IMR-90 (cell line): ENCODE data around the gene INPP5B. TPM values are rescaled to one million over a fixed set of nuclear protein-coding genes. Genes with fewer than 3 reads are reported as not detected.

Experiments
- ATAC-seq: fragments of 200-7000 bp; cut with Tn5 transposase; 2 replicates; pipeline ENCODE4 v1.9.1; 2020; ENCODE audit warnings: low read depth, mild to moderate bottlenecking, moderate library complexity
- BruUV-seq: library from RNA; stranded (reverse); fragments of 400-500 nt; replicated peaks from 2 replicates; lab custom pipeline; 2021; lab: Mats Ljungman, UMichigan
- CTCF ChIA-PET: fragments of 300-600 bp; formaldehyde crosslinking; extraction: SDS; loops from one replicate; lab custom pipeline; 2021; ENCODE audit warnings: antibody characterized with exemption; lab: Yijun Ruan, JAX
- POLR2A ChIA-PET: fragments of 300-600 bp; sonication (Branson Sonifier 250); formaldehyde crosslinking; loops from one replicate; lab custom pipeline; 2022; ENCODE audit warnings: antibody characterized with exemption; ENCODE audit not compliant: unreplicated experiment; lab: Charles Lee
- DNase-seq: peaks from one replicate; pipeline ENCODE4 v3.0.0; 2013
- H2AFZ ChIP-seq: replicated peaks from 2 replicates; pipeline ENCODE3; 2013; ENCODE audit warnings: low read length, mild to moderate bottlenecking; ENCODE audit not compliant: poor library complexity
- H2AK5ac ChIP-seq: 2 replicates; pipeline ENCODE4 v1.6.1; 2013; ENCODE audit warnings: low read depth, low read length, inconsistent platforms
- H2AK9ac ChIP-seq: replicated peaks from 2 replicates; pipeline ENCODE3; 2013; ENCODE audit warnings: mild to moderate bottlenecking, low read depth, low read length, moderate library complexity; ENCODE audit not compliant: poor library complexity
- H2BK120ac ChIP-seq: 2 replicates; pipeline ENCODE4 v1.6.1; 2013; ENCODE audit warnings: low read depth, low read length, inconsistent platforms
- H2BK15ac ChIP-seq: 3 replicates; pipeline ENCODE4 v1.6.1; 2013; ENCODE audit warnings: low read depth, low read length, inconsistent platforms
- H2BK20ac ChIP-seq: 2 replicates; pipeline ENCODE4 v1.6.1; 2013; ENCODE audit warnings: low read depth, mild to moderate bottlenecking, inconsistent platforms, low read length, moderate library complexity
- H2BK5ac ChIP-seq: 2 replicates; pipeline ENCODE4 v1.6.1; 2013; ENCODE audit warnings: mild to moderate bottlenecking, low read depth, low read length, inconsistent platforms; ENCODE audit not compliant: poor library complexity, severe bottlenecking
- H3K14ac ChIP-seq: replicated peaks from 2 replicates; pipeline ENCODE4 v1.6.1; 2013; ENCODE audit warnings: low read depth, low read length, inconsistent platforms
- H3K18ac ChIP-seq: 2 replicates; pipeline ENCODE4 v1.6.1; 2013; ENCODE audit warnings: low read depth, low read length, control low read depth
- H3K23ac ChIP-seq: 2 replicates; pipeline ENCODE4 v1.6.1; 2013; ENCODE audit warnings: low read depth, low read length, inconsistent platforms
- H3K27ac ChIP-seq: 2 replicates; pipeline ENCODE4 v1.5.1; 2013; ENCODE audit warnings: mild to moderate bottlenecking, control low read depth, low read length; ENCODE audit not compliant: insufficient read depth
- H3K27me3 ChIP-seq: 2 replicates; pipeline ENCODE4 v1.6.1; 2013; ENCODE audit warnings: low read length; ENCODE audit not compliant: control insufficient read depth, insufficient read depth
- H3K36me3 ChIP-seq: 2 replicates; pipeline ENCODE4 v1.6.1; 2013; ENCODE audit warnings: low read length, mixed read lengths; ENCODE audit not compliant: control insufficient read depth, insufficient read depth
- H3K4ac ChIP-seq: 2 replicates; pipeline ENCODE4 v1.6.1; 2013; ENCODE audit warnings: low read depth, low read length, inconsistent platforms
- H3K4me1 ChIP-seq: 2 replicates; pipeline ENCODE4 v1.6.1; 2013; ENCODE audit warnings: low read length, mixed read lengths; ENCODE audit not compliant: control insufficient read depth, insufficient read depth
- H3K4me2 ChIP-seq: 2 replicates; pipeline ENCODE4 v1.6.1; 2013; ENCODE audit warnings: low read depth, mild to moderate bottlenecking, control low read depth, low read length, moderate library complexity
- H3K4me3 ChIP-seq: 2 replicates; pipeline ENCODE4 v1.5.1; 2013; ENCODE audit warnings: low read depth, mild to moderate bottlenecking, control low read depth, low read length, moderate library complexity; ENCODE audit not compliant: insufficient read depth
- H3K56ac ChIP-seq: 2 replicates; pipeline ENCODE4 v1.6.1; 2013; ENCODE audit warnings: low read length, inconsistent platforms; ENCODE audit not compliant: insufficient read depth; ENCODE audit errors: extremely low read depth
- H3K79me1 ChIP-seq, 2 experiments: 2 replicates each; pipeline ENCODE4 v1.6.1; 2013; ENCODE audit warnings: low read length in 2 of 2, inconsistent platforms in 1 of 2, low read depth in 1 of 2
- H3K9ac ChIP-seq: 2 replicates; pipeline ENCODE4 v1.6.1; 2013; ENCODE audit warnings: low read depth, low read length, control low read depth
- H3K9me1 ChIP-seq: 2 replicates; pipeline ENCODE4 v1.6.1; 2013; ENCODE audit warnings: low read length, inconsistent platforms; ENCODE audit not compliant: insufficient read depth
- H3K9me3 ChIP-seq: 2 replicates; pipeline ENCODE4 v1.6.1; 2013; ENCODE audit warnings: low read length; ENCODE audit not compliant: control insufficient read depth, insufficient read depth
- H4K20me1 ChIP-seq: 2 replicates; pipeline ENCODE4 v1.6.1; 2013; ENCODE audit warnings: low read length, inconsistent platforms; ENCODE audit not compliant: insufficient read depth
- H4K5ac ChIP-seq: 2 replicates; pipeline ENCODE4 v1.6.1; 2013; ENCODE audit warnings: mild to moderate bottlenecking, low read depth, low read length, control low read depth
- H4K8ac ChIP-seq, 2 experiments: 2 replicates each; pipeline ENCODE4 v1.6.1; 2013; ENCODE audit warnings: low read depth in 2 of 2, low read length in 2 of 2, control low read depth in 1 of 2, inconsistent platforms in 1 of 2
- H4K91ac ChIP-seq: 2 replicates; pipeline ENCODE4 v1.6.1; 2013; ENCODE audit warnings: low read depth, low read length, inconsistent platforms; ENCODE audit not compliant: insufficient read depth
- BHLHE40 ChIP-seq: fragments of 150-350 bp; IDR thresholded peaks from 2 replicates; pipeline ENCODE4 v1.6.1; 2016; ENCODE audit warnings: mild to moderate bottlenecking, low read depth, low read length
- CEBPB ChIP-seq: IDR thresholded peaks from 2 replicates; pipeline ENCODE4 v1.6.1; 2012; ENCODE audit warnings: low read depth, low read length, improper control_type of control experiment
- CHD1 ChIP-seq: IDR thresholded peaks from 2 replicates; pipeline ENCODE4 v1.6.1; 2012; ENCODE audit warnings: low read depth, low read length, improper control_type of control experiment
- FOS ChIP-seq: fragments of 150-350 bp; IDR thresholded peaks from 2 replicates; pipeline ENCODE4 v1.6.1; 2016; ENCODE audit warnings: low read depth, low read length
- MAFK ChIP-seq: IDR thresholded peaks from 2 replicates; pipeline ENCODE4 v1.6.1; 2012; ENCODE audit warnings: low read depth, low read length, improper control_type of control experiment
- MAZ ChIP-seq: IDR thresholded peaks from 2 replicates; pipeline ENCODE4 v1.6.1; 2012; ENCODE audit warnings: low read depth, mild to moderate bottlenecking, low read length, improper control_type of control experiment, moderate library complexity, borderline replicate concordance
- MXI1 ChIP-seq: IDR thresholded peaks from 2 replicates; pipeline ENCODE4 v1.6.1; 2012; ENCODE audit warnings: low read depth, mild to moderate bottlenecking, low read length, moderate library complexity, borderline replicate concordance
- NFE2L2 ChIP-seq: fragments of 150-350 bp; IDR thresholded peaks from 2 replicates; pipeline ENCODE4 v1.6.1; 2016; ENCODE audit warnings: low read depth, mild to moderate bottlenecking, low read length
- POLR2A ChIP-seq: IDR thresholded peaks from 2 replicates; pipeline ENCODE4 v1.6.1; 2012; ENCODE audit warnings: mild to moderate bottlenecking, low read depth, low read length
- RAD21 ChIP-seq: IDR thresholded peaks from 2 replicates; pipeline ENCODE4 v1.6.1; 2012; ENCODE audit warnings: low read length, improper control_type of control experiment
- RCOR1 ChIP-seq: IDR thresholded peaks from 2 replicates; pipeline ENCODE4 v1.6.1; 2012; ENCODE audit warnings: mild to moderate bottlenecking, low read length, improper control_type of control experiment; ENCODE audit not compliant: insufficient replicate concordance
- RFX5 ChIP-seq: IDR thresholded peaks from 2 replicates; pipeline ENCODE4 v1.8.0; 2012; ENCODE audit warnings: low read depth, mild to moderate bottlenecking, low read length, moderate library complexity
- SMC3 ChIP-seq: fragments of 150-350 bp; IDR thresholded peaks from 2 replicates; pipeline ENCODE4 v1.6.1; 2016; ENCODE audit warnings: low read depth, mild to moderate bottlenecking, antibody characterized with exemption, low read length, moderate library complexity
- WGBS, 2 experiments: methylation state at CpG; one replicate each; pipeline versions ENCODE4 v1.1.5 to v1.1.7; 2013; ENCODE audit warnings: missing lambda C conversion rate in 2 of 2; ENCODE audit not compliant: insufficient read length in 1 of 2; ENCODE audit errors: extremely low coverage in 2 of 2; 5-methylcytosine and 5-hydroxymethylcytosine counted together
- dilution Hi-C: fragments of 300-500 bp; cut with HindIII; formaldehyde crosslinking; loops from one replicate; pipeline ENCODE4 v1.14.3; 2018; ENCODE audit warnings: low sequenced_read_pairs; ENCODE audit not compliant: unreplicated experiment
- in situ Hi-C: fragments of 300-500 bp; cut with MboI; formaldehyde crosslinking; loops from 3 replicates; pipeline ENCODE4 v1.14.3; 2019; ENCODE audit warnings: low sequenced_read_pairs, inconsistent platforms, mixed read lengths
- intact Hi-C: fragments of 100-400 bp; cut with micrococcal nuclease; formaldehyde crosslinking; loops from 2 replicates; pipeline ENCODE4 v1.10.0; 2022
- polyA plus RNA-seq, 3 experiments: library from polyadenylated mRNA; depleted of rRNA; stranded (reverse); fragments of >200 nt; gene quantifications; 2 replicates each; pipeline ENCODE4 v1.2.3, GENCODE V29; 2012; ENCODE audit warnings: low replicate concordance in 1 of 3
- total RNA-seq: library from RNA; depleted of rRNA; stranded (reverse); fragments of >200 nt; gene quantifications from 2 replicates; pipeline ENCODE4 v1.2.3, GENCODE V29; 2012
- TF ChIP-seq, protein P1 (sequence below): fragments of 150-350 bp; IDR thresholded peaks from 2 replicates; pipeline ENCODE4 v1.6.1; 2017; ENCODE audit warnings: mild to moderate bottlenecking, antibody characterized with exemption, low read length, low read depth
- TF ChIP-seq, protein P2 (sequence below): fragments of 150-350 bp; IDR thresholded peaks from 2 replicates; pipeline ENCODE4 v1.6.1; 2016; ENCODE audit warnings: low read depth, mild to moderate bottlenecking, low read length, moderate library complexity, borderline replicate concordance
- TF ChIP-seq, protein P3 (sequence below): conservative IDR thresholded peaks from 2 replicates; pipeline ENCODE4 v1.5.1; 2012; ENCODE audit warnings: mild to moderate bottlenecking, low read depth, low read length, improper control_type of control experiment

Gene INPP5B
- total and polyA plus RNA-seq, 2 of the 4 experiments (the other 2 are of a cell fraction) = 9.4 to 20.4 TPM

DNA sequence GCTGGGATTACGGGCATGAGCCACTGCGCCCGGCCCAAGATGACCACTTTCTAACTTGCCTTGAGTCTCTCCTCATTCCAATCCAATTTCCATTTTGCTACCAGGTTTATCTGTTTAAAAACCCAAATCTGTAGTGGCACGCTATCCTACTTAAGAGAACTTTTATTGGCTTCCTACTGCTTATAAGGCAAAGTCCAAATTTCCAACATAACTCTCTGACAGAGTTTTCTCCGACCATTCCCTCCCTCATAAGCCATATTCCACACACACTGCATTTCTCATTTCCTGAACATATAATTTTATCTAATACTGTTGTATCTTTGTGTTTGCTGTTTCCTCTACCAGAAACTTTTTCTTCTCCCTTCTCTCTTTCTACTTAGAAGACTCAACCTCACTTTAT is 27.7 kb upstream of the INPP5B start:
- H2AFZ ChIP-seq = no peak overlapping the region
- BruUV-seq = no TSS peak
- no peak overlapping the region for H4K8ac ChIP-seq
- H3K79me1 ChIP-seq = no peaks in the 10 kb centered on the region; a peak in 1 of 4 replicates
- H3K4me2 ChIP-seq = no peak overlapping the region
- no peaks in the 10 kb centered on the region for H3K4me1 ChIP-seq
- H3K27ac ChIP-seq = no peak overlapping the region
- H3K9me3 ChIP-seq = no peaks in the 10 kb centered on the region
- no peak overlapping the region for H3K56ac ChIP-seq
- intact Hi-C loops = no loop called here
- no peak overlapping the region for H4K91ac ChIP-seq
- H3K9me1 ChIP-seq = no peaks in the 10 kb centered on the region
- H4K20me1 ChIP-seq = no peaks in the 10 kb centered on the region
- no peak overlapping the region for H4K5ac ChIP-seq
- POLR2A ChIA-PET = no interaction called here
- H3K9ac ChIP-seq = no peak overlapping the region
- 92% methylated on average over 2 of the region's 5 CpGs; no CpG with 5 or more reads in 1 of the 2 experiments for WGBS, 2 experiments
- DNase-seq (no peak), ATAC-seq (no peak)
- H3K4ac ChIP-seq = no peak overlapping the region
- no peak overlapping the region for H3K18ac ChIP-seq
- H3K27me3 ChIP-seq = no peaks in the 10 kb centered on the region
- no peak overlapping the region for H2AK9ac ChIP-seq
- no peak overlapping the region for H2BK15ac ChIP-seq
- H2BK20ac ChIP-seq = no peak overlapping the region
- TF ChIP-seq, protein P1, sequence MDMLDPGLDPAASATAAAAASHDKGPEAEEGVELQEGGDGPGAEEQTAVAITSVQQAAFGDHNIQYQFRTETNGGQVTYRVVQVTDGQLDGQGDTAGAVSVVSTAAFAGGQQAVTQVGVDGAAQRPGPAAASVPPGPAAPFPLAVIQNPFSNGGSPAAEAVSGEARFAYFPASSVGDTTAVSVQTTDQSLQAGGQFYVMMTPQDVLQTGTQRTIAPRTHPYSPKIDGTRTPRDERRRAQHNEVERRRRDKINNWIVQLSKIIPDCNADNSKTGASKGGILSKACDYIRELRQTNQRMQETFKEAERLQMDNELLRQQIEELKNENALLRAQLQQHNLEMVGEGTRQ = no peak
- no peak for TF ChIP-seq MXI1
- TF ChIP-seq, protein P2, sequence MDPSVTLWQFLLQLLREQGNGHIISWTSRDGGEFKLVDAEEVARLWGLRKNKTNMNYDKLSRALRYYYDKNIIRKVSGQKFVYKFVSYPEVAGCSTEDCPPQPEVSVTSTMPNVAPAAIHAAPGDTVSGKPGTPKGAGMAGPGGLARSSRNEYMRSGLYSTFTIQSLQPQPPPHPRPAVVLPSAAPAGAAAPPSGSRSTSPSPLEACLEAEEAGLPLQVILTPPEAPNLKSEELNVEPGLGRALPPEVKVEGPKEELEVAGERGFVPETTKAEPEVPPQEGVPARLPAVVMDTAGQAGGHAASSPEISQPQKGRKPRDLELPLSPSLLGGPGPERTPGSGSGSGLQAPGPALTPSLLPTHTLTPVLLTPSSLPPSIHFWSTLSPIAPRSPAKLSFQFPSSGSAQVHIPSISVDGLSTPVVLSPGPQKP = no peak
- TF ChIP-seq RCOR1 = no peak
- TF ChIP-seq SMC3 = no peak
- no peak for TF ChIP-seq BHLHE40
- TF ChIP-seq, protein P3, sequence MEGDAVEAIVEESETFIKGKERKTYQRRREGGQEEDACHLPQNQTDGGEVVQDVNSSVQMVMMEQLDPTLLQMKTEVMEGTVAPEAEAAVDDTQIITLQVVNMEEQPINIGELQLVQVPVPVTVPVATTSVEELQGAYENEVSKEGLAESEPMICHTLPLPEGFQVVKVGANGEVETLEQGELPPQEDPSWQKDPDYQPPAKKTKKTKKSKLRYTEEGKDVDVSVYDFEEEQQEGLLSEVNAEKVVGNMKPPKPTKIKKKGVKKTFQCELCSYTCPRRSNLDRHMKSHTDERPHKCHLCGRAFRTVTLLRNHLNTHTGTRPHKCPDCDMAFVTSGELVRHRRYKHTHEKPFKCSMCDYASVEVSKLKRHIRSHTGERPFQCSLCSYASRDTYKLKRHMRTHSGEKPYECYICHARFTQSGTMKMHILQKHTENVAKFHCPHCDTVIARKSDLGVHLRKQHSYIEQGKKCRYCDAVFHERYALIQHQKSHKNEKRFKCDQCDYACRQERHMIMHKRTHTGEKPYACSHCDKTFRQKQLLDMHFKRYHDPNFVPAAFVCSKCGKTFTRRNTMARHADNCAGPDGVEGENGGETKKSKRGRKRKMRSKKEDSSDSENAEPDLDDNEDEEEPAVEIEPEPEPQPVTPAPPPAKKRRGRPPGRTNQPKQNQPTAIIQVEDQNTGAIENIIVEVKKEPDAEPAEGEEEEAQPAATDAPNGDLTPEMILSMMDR = no peak
- TF ChIP-seq RAD21 = no peak
- no peak for TF ChIP-seq RFX5
- TF ChIP-seq CEBPB = no peak
- no peak for TF ChIP-seq FOS
- TF ChIP-seq NFE2L2 = no peak
- TF ChIP-seq MAZ = no peak
- no peak for TF ChIP-seq CHD1
- TF ChIP-seq MAFK = no peak
- TF ChIP-seq POLR2A = no peak
- H2BK5ac ChIP-seq = no peak overlapping the region
- no peak overlapping the region for H2AK5ac ChIP-seq
- CTCF ChIA-PET = no interaction called here
- dilution Hi-C loops = no loop called here
- no peak overlapping the region for H2BK120ac ChIP-seq
- no peak overlapping the region for H3K14ac ChIP-seq
- in situ Hi-C loops = no loop called here
- no peak overlapping the region for H3K4me3 ChIP-seq
- peaks cover 38% of the 10 kb centered on the region for H3K36me3 ChIP-seq
- no peak overlapping the region for H3K23ac ChIP-seq
